H9 (cell line): Measurements from ENCODE around the gene HIP1R. TPM values are rescaled to one million over a fixed set of nuclear protein-coding genes. Genes with fewer than 3 reads are reported as not detected.

ENCODE experiments used
- DNase-seq: peaks from one replicate; pipeline ENCODE4 v3.0.0-alpha.2; 2017
- H2AFZ ChIP-seq: one replicate; pipeline ENCODE4 v1.6.1; 2013; ENCODE audit warnings: mild to moderate bottlenecking, low read length, control low read depth, moderate library complexity
- H2AK5ac ChIP-seq: 2 replicates; pipeline ENCODE4 v1.6.1; 2013; ENCODE audit warnings: low read length, control low read depth, mixed read lengths; ENCODE audit not compliant: insufficient read length
- H2BK120ac ChIP-seq: one replicate; pipeline ENCODE4 v1.6.1; 2013; ENCODE audit warnings: low read depth, mild to moderate bottlenecking, low read length, control low read depth, inconsistent platforms; ENCODE audit not compliant: poor library complexity, severe bottlenecking
- H2BK12ac ChIP-seq: 2 replicates; pipeline ENCODE4 v1.6.1; 2013; ENCODE audit warnings: low read length, control low read depth, mixed read lengths, low read depth; ENCODE audit not compliant: insufficient read length
- H2BK15ac ChIP-seq: 2 replicates; pipeline ENCODE4 v1.6.1; 2013; ENCODE audit warnings: low read depth, low read length, control low read depth
- H2BK20ac ChIP-seq: one replicate; pipeline ENCODE4 v1.6.1; 2013; ENCODE audit warnings: low read depth, mild to moderate bottlenecking, low read length, control low read depth, inconsistent platforms; ENCODE audit not compliant: poor library complexity, severe bottlenecking
- H2BK5ac ChIP-seq: 2 replicates; pipeline ENCODE4 v1.6.1; 2013; ENCODE audit warnings: low read length, control low read depth, mixed read lengths; ENCODE audit not compliant: insufficient read length
- H3K14ac ChIP-seq: 2 replicates; pipeline ENCODE4 v1.6.1; 2013; ENCODE audit warnings: low read length, control low read depth; ENCODE audit not compliant: insufficient read depth
- H3K18ac ChIP-seq: 2 replicates; pipeline ENCODE4 v1.6.1; 2013; ENCODE audit warnings: low read depth, mild to moderate bottlenecking, mixed read lengths, low read length, control low read depth; ENCODE audit not compliant: insufficient read length
- H3K23ac ChIP-seq: 2 replicates; pipeline ENCODE4 v1.6.1; 2013; ENCODE audit warnings: low read length, control low read depth, mixed read lengths, low read depth; ENCODE audit not compliant: insufficient read length
- H3K23me2 ChIP-seq: 2 replicates; pipeline ENCODE4 v1.6.1; 2013; ENCODE audit warnings: low read depth, mild to moderate bottlenecking, mixed read lengths, low read length, control low read depth; ENCODE audit not compliant: insufficient read length, poor library complexity, severe bottlenecking
- H3K27ac ChIP-seq: 2 replicates; pipeline ENCODE4 v1.5.1; 2013; ENCODE audit warnings: low read length, control low read depth, mixed read lengths, low read depth; ENCODE audit not compliant: insufficient read length
- H3K27me3 ChIP-seq: 2 replicates; pipeline ENCODE4 v1.6.1; 2013; ENCODE audit warnings: low read length, control low read depth, inconsistent platforms; ENCODE audit not compliant: insufficient read depth
- H3K4ac ChIP-seq: 2 replicates; pipeline ENCODE4 v1.6.1; 2013; ENCODE audit warnings: low read depth, mild to moderate bottlenecking, control low read depth, inconsistent platforms, low read length, moderate library complexity
- H3K4me1 ChIP-seq: 2 replicates; pipeline ENCODE4 v1.6.1; 2013; ENCODE audit warnings: low read length, control low read depth, inconsistent platforms; ENCODE audit not compliant: insufficient read depth
- H3K4me2 ChIP-seq: 2 replicates; pipeline ENCODE4 v1.6.1; 2013; ENCODE audit warnings: low read length, control low read depth, mixed read lengths; ENCODE audit not compliant: insufficient read length, insufficient read depth
- H3K56ac ChIP-seq: 2 replicates; pipeline ENCODE4 v1.6.1; 2013; ENCODE audit warnings: low read depth, mild to moderate bottlenecking, mixed read lengths, low read length, control low read depth; ENCODE audit not compliant: insufficient read length
- H3K79me1 ChIP-seq: 2 replicates; pipeline ENCODE4 v1.6.1; 2013; ENCODE audit warnings: low read depth, mild to moderate bottlenecking, moderate library complexity, low read length, control low read depth, inconsistent platforms; ENCODE audit not compliant: insufficient read depth, poor library complexity, severe bottlenecking
- H3K79me2 ChIP-seq: 2 replicates; pipeline ENCODE4 v1.6.1; 2013; ENCODE audit warnings: low read length, control low read depth, inconsistent platforms; ENCODE audit not compliant: insufficient read depth
- H3K9ac ChIP-seq: 2 replicates; pipeline ENCODE4 v1.6.1; 2013; ENCODE audit warnings: low read length, control low read depth, mixed read lengths; ENCODE audit not compliant: insufficient read length; ENCODE audit errors: extremely low read depth
- H3K9me3 ChIP-seq: one replicate; pipeline ENCODE4 v1.6.1; 2013; ENCODE audit warnings: low read depth, low read length, inconsistent platforms; ENCODE audit not compliant: control insufficient read depth
- H3T11ph ChIP-seq: one replicate; pipeline ENCODE4 v1.6.1; 2013; ENCODE audit warnings: mild to moderate bottlenecking, low read length, control low read depth, inconsistent platforms
- H4K20me1 ChIP-seq: one replicate; pipeline ENCODE4 v1.6.1; 2013; ENCODE audit not compliant: control insufficient read depth, insufficient read length, insufficient read depth
- H4K5ac ChIP-seq: 2 replicates; pipeline ENCODE4 v1.6.1; 2013; ENCODE audit warnings: low read depth, mild to moderate bottlenecking, mixed read lengths, low read length, control low read depth; ENCODE audit not compliant: insufficient read length
- H4K8ac ChIP-seq: replicated peaks from 2 replicates; pipeline ENCODE4 v1.6.1; 2013; ENCODE audit warnings: low read length, control low read depth, mixed read lengths, low read depth; ENCODE audit not compliant: insufficient read length
- H4K91ac ChIP-seq: 2 replicates; pipeline ENCODE4 v1.6.1; 2013; ENCODE audit warnings: low read depth, mild to moderate bottlenecking, moderate library complexity, mixed read lengths, low read length, control low read depth; ENCODE audit not compliant: insufficient read length
- H3K27ac Mint-ChIP-seq, 3 experiments: 2 replicates in 2 of 3; 3 replicates in 1 of 3; pipeline ENCODE4 v1.8.0; 2020 to 2021; ENCODE audit warnings: mixed read lengths in 3 of 3, mild to moderate bottlenecking in 1 of 3, moderate library complexity in 1 of 3
- H3K27me3 Mint-ChIP-seq: 2 replicates; pipeline ENCODE4 v1.8.0; 2021; ENCODE audit warnings: low read depth, mild to moderate bottlenecking, moderate library complexity, mixed read lengths
- H3K36me3 Mint-ChIP-seq, 3 experiments: 2 replicates in 2 of 3; 3 replicates in 1 of 3; pipeline ENCODE4 v1.8.0; 2020 to 2021; ENCODE audit warnings: low read depth in 3 of 3, mixed read lengths in 3 of 3; ENCODE audit not compliant: insufficient read depth in 1 of 3
- H3K4me1 Mint-ChIP-seq, 2 experiments: 2 replicates each; pipeline ENCODE4 v1.8.0; 2020; ENCODE audit warnings: mixed read lengths in 2 of 2
- H3K4me3 Mint-ChIP-seq, 2 experiments: 2 replicates in 1 of 2; 3 replicates in 1 of 2; pipeline ENCODE4 v1.8.0; 2020 to 2021; ENCODE audit warnings: mild to moderate bottlenecking in 2 of 2, mixed read lengths in 2 of 2, moderate library complexity in 1 of 2
- H3K9me3 Mint-ChIP-seq, 2 experiments: 2 replicates in 1 of 2; 3 replicates in 1 of 2; pipeline ENCODE4 v1.8.0; 2020; ENCODE audit warnings: mild to moderate bottlenecking in 2 of 2, mixed read lengths in 2 of 2, moderate library complexity in 1 of 2
- CTCF ChIP-seq: fragments of 200-600 bp; sonication (generic); conservative IDR thresholded peaks from 3 replicates; pipeline ENCODE4 v1.8.0; 2021; ENCODE audit warnings: antibody characterized with exemption, mild to moderate bottlenecking
- WGBS: extraction: QIAGEN DNeasy Blood & Tissue Kit; methylation state at CpG from one replicate; pipeline ENCODE4 v1.1.7; 2013; ENCODE audit warnings: missing lambda C conversion rate, low lambda C conversion rate, mixed read lengths; ENCODE audit not compliant: insufficient read length; ENCODE audit errors: extremely low coverage; 5-methylcytosine and 5-hydroxymethylcytosine counted together
- total RNA-seq: library from RNA; stranded (reverse); gene quantifications from 2 replicates; pipeline ENCODE4 v1.2.1, GENCODE V29; 2021

HIP1R gene
- total RNA-seq, 1 experiment from 2014 or later = 17.4 TPM

DNA sequence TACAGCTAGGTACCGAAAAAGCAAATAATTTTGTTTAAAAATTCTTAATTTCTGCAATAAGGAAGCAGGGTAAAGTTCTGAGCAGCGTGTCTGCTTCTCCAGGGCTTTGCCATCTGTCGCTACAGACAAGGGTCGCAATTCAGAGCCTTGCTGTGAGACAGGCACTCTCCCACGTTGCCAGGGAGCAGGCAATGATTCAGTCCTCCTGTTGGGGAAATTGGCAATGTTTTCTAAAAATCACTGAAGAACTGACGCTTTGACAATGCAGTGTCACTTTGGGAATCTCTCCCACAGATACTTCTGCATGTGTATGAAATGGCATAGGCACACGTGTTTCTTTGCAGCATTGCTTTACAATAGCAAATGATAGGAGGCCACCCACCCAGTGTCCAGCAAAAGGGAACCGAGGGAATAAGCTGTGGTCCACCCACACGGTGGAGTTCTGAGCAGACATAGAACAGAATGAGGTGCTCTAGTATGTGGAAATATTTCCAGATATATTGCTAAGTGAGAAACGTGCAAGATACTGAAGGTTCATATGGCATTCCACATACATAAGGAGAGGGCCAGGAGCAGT is 16.0 kb upstream of the HIP1R start:
- Mint-ChIP-seq H3K27me3 (peaks cover 24% of the 10 kb centered on the region), H3K36me3 (no peaks in the 10 kb centered on the region), H3K9me3 (no peaks in the 10 kb centered on the region), H3K4me1 (no peaks in the 10 kb centered on the region), H3K4me3 (no peak overlapping the region), H3K27ac (no peak overlapping the region)
- Histone ChIP-seq H3K14ac (no peak overlapping the region), H3K4me1 (no peaks in the 10 kb centered on the region), H4K5ac (no peak overlapping the region), H3K4me2 (no peak overlapping the region), H2BK12ac (no peak overlapping the region), H3K23me2 (no peaks in the 10 kb centered on the region), H3K79me1 (no peaks in the 10 kb centered on the region), H2BK15ac (no peak overlapping the region), H4K8ac (no peak overlapping the region), H3K18ac (no peak overlapping the region), H2BK120ac (no peak overlapping the region), H3K23ac (no peak overlapping the region), H3K27me3 (no peaks in the 10 kb centered on the region), H3K56ac (no peak overlapping the region), H3T11ph (no peak overlapping the region), H3K9ac (no peak overlapping the region), H3K9me3 (no peaks in the 10 kb centered on the region), H2BK5ac (no peak overlapping the region), H4K20me1 (no peaks in the 10 kb centered on the region), H2AFZ (no peak overlapping the region), H3K27ac (no peak overlapping the region), H3K4ac (no peak overlapping the region), H3K79me2 (no peaks in the 10 kb centered on the region), H2BK20ac (no peak overlapping the region), H2AK5ac (no peak overlapping the region), H4K91ac (no peak overlapping the region)
- DNase-seq = no peak
- TF ChIP-seq CTCF = no peak
- no CpG with 5 or more reads among the region's 10 CpGs for WGBS
